AG08396 (cell line): Measurements from ENCODE around the gene MYLK4.

ENCODE experiments used
- DNase-seq: peaks from one replicate; pipeline ENCODE4 v3.0.0; 2012; ENCODE audit warnings: low spot score, mixed read lengths

MYLK4 gene

DNA sequence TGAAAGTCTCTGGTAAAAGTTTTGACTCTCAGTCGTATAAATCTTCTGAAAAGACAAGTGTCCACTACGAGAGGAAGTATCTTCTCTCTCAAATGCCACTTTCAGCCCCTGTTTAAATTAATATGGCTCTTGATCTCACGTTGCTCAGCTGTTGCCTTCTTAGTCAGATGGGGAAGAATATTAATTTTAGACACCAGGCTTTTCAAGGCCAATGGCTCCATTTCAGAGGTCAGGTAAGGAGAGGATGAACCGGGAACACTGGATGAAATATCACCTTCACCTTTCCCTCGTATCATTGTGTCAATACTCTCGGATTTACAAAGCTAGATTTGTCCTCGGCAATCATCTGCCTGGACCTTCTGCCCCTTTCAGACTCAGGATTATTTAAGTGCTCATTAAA, at the start of gene MYLK4:
TSS of gene MYLK4 (minus strand) at position 91 of the 400 bp plus-strand sequence. CDS start 1,628 bp downstream, outside the sequence.
- DNase-seq: no peak

DNA sequence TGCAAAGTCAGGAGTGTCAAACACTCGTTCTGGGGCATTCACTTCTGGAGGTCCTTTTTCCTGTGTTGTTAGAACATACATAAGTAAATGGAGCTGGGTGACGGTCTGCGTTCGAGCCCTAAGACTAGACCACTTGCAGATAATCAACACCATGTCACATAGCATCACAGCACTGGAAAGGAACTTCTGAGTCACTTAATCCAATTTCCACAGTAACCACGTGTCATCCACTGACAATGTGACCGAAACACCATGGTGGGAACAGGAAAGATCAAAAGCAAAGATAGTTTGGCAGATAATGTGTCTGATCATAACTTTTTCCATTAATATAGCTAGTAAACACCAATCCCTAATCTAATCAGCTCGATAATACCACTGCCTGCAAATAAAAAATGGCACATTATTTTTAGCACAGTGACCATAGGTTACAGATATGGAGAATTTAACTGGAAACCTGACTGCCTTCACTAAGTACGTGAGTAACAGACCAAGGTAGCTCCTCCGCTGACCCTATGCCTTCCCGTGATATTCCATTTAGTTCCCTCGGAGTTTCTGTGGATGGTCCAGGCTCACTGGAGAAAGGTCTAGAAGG, 49.3 kb upstream of the MYLK4 start:
- DNase-seq: no peak

DNA sequence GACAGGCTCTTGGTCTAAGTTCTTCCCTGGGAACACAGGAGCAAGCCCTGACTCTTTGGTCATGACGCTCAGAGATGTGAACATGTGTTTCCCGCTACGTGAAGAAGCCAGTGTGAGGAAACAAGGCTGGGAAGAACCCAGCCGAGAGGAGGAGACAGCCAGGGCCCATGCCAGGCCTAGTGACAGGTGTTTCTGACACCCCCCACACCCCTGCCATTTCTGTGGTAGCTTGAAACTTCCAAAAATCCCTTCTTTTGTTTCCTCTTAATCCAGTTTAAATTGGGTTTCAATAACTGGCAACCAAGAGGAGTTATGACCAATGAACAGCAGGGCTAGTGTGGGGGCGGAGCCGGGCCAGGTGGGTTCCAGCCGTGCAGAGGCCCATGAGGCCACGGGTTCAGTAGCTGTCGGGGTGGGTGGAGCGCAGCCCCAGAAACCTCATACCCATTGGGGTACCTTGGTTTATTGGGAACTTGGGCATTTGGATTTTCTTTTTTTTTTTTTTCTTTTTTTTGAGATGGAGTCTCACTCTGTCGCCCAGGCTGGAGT, 47.9 kb upstream of the MYLK4 start:
- DNase-seq: no peak

DNA sequence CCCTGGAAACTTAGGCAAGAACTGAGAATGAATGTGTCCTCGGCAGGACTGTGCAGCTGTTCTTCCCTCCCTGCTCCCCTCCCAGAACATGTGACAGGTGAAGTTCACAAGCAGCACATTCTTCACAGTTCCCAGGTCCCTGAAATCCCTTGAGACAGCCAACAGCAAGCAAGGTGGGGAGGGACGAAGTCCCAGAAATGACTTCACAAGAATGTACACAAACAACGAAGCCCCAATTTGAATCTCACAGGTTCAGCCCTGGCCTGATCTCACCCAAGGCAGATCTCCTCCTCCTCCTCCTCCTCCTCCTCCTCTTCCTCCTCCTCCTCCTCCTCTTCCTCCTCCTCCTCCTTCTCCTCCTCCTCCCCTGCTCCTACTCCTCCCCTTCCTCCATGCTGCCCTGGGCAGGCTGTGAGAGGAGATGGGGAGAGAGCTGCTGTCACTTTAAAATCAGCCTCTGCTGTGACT, 46.9 kb upstream of the MYLK4 start:
- no peak for DNase-seq

DNA sequence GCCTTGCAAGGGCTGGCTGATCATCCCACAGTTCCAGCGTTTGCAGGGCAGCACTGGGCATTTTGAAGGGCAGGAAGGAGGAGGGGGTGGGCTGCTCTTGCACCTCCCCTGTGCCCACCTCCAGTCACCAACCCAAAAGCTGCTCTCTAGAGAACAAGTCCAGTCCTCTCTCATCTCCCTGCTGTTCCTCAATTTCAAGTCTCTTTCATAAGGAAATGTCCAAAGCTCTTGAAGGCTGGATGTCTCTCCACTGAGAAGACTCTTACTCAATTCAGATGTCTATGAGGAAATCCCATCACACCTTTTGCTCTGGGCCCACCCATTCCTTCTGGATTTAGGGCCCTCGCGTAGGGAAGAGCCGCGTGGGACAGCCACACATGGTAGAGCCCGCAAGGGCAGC, 46.1 kb upstream of the MYLK4 start:
- no peak for DNase-seq

DNA sequence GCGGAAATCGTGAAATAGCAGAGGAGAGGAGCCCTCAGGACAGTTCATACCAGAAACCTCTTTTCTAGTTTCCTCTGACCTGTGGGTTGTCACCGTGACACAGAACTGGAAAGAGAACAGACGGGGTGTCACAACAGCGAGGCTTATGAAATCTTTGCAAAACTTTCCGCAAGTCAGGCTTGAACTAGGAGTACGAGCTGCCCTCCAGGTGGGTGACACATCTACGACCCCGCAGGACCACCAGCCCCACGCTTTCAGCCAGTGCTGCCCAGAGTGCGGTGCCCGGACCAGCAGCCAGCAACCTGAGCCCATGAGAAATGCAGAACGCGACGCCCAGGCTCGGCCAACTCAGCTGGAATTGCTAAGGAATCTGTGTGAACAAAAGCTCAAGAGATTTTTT, 45.2 kb upstream of the MYLK4 start:
- no peak for DNase-seq

DNA sequence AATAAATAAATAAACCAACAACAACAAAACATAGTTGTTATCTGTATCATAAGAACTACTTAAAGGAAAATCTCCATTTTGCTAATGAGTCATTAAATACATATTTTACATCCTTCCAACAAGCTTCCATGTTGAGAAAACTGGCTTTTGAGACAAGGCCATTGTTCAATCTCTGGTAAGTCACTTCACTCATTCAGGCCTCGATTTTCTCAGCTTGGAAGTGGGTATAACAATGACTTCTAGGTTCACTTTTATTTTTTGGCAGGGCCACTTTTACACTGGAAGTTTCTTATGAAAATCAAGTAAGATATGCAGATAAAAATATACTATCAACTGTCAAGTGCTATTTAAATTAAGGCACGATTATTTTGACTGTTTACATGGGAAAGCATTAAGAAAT, 44.4 kb upstream of the MYLK4 start:
- no peak for DNase-seq

DNA sequence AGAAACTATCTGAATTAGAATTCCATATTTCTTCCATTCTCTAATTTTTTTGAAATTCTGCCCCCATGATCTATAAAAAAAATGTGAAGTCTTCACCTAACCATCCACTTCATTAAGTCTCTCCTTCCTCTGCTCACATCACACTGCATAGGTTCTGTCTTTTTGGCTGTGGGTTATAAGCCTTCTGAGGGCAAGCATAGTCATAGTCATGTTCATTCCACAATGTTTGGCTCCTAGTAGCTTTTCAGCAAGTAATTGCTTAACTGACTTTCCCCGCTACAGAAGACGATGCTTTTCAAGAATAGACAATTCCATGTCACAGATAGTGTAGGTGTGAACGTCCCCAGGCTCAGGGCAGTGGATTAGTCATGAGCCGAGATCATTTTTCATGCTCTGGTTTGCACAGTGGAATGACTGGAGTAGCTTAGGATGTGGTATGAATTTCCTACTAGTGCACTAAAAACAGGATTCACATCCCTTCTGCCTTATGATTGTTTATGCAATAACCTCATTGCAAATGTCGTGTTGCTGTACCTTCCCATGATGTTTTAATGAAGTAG, 43.5 kb upstream of the MYLK4 start:
- no peak for DNase-seq

DNA sequence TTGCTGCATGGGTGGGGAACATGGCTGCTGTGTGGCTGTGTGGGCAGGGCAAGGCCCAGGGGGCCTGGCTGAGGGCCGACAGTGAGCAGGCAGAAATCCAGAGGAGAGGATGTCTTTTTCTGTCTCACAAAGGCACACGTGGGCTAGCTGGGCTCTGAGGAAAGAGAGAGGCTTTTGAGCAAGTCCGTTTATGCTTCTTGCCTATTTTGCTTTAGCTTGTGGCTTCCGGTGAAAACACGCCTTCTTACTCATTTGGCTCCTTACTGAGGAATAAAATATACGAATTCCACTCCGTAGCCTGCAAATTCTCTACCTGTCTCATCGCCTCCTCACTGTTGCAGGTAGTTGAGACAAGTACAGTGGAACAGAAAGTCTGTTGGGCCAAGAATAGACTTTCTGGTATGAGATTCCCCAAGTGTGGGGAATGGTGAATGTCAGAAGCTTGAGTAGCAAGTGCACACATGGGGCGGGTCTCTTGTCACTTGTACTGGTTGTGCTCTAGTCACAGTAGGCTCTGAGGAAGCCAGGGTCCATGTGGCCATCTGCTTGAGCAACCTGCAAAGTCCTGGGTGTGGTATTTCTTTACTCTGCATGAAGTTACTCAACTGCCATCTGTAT, 42.9 kb upstream of the MYLK4 start:
- DNase-seq: no peak

DNA sequence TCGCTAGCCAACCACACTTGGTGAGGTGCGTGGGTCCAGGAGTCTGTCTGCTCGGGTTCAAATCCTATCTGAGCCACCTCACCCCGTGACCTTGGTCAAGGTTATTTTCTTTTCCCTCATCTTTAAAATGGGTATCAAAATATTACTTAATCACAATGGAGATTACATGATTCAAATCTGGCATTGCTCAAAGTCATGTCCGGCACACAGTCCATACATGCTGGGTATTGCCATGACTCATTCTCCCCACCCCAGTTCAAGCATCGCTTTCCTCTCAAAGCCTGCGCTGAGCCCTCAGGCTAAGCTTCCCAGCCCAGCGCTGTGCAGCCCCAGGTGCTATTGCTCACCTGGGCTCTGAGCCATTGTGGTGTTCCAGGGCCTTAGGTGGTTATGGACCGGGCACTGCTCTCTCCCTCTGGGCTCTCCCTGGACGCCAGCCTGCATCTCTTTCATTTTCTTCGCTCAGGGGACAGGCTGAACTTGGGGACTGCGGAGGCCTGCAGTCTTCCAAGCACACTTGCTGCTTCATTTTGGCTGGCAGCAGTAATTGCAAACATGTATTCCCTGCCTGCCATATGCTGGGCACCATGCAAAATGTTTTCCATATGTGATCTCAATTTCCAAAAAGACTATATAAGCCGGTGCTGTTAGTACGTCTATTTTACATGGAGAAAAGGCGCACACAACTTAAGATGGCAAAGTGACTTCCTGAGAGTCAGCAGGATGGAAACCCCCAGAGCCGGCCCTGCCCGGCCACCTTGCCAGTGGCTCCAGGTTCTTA, 41.8 kb upstream of the MYLK4 start:
- DNase-seq: no peak

DNA sequence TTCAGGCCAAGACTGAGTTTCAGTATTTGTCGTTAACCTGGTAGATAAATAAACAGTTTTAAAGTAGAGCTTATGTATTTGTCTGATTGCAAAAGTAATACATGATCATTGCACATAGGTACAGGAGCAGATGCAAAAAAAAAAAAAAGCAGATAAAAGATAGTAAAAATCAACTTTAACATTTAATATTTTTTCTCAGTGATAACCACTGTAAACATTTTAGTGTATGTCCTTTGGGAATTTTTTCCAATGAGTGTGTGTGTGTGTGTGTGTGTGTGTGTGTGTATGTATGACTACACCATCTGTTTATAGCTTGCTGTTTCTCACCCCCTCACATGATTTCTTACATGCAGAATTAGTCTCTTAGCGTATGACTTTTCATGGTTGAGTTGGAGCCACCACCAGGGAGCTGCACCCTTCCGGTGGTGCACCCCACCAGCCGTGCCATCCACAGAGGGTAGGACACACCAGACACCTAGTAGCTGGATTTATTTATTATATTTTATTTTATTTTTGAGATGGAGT, 40.8 kb upstream of the MYLK4 start:
- DNase-seq: no peak

DNA sequence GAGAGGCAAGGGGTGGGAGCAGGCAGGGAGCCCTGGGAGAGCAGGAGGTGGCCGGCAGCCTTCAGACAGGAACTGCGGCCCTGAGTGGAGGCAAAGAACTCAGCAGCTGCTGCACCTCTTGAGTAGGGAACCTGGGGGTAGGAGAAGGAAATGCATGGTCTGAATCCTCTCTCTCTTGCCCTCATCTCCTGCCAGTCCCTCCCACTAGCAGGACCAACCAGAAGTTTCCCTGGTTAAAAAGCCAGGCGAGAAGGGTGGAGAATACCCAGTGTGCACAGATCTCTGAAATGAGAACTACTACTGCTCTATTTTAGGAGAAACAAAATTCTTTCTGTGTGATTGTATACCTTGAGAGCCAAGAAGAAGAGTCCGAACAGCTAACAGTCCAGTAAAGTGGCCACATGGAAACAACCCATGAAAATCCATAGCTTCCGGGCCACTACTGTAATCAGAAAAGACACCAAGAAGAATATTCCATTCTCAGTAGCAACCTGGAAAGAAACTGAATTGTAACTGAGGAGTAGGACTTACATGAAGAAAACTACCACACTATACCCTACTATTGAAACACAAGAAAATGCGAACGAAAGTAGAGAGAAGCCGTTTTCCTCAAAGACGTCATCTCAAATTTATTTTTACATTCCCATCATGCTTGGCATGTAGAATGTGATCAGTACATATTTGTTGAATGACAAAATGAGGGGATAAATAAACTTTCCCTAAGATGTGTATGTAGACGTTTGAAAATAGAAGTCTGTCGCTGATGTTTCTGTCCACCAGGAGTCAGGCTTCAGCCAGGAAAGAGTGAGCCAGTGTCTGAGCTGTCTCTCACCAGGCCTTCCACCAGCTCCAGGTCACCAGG, 40.1 kb upstream of the MYLK4 start:
- DNase-seq: peak; percentile 87

DNA sequence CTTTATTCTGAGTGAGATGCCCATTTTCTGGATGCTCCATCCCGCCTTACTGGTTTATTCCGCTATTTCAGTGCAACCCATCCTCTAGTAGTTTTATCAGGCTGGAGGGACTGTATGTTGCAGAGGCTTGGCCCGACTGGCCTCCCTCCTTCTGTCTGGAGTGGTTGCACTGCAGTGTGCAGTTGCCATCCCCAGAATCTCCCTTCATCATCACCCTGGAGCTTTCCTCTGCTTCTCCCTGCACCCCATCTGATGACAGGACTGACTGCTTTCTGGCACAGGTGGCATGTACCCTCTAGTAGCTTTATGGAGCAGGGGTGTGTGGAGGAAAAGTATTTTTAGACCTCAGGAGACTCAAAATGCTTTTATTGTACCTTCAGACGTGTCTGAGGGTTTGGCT, 35.5 kb upstream of the MYLK4 start:
- DNase-seq: no peak

DNA sequence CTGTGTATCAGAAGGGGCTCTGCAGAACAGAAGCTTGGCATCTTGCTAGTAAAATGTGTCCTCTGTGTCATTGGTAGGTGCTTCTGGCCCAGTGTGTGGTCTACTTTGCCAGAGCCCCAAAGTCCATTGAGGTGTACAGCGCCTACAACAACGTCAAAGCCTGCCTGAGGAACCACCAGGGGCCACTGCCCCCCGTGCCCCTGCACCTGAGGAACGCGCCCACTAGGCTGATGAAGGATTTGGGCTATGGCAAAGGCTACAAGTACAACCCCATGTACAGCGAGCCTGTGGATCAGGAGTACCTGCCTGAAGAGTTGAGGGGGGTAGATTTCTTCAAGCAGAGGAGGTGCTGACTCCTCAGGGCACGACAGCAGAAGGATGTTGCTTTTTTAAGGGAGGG, 34.2 kb upstream of the MYLK4 start:
- DNase-seq: no peak

DNA sequence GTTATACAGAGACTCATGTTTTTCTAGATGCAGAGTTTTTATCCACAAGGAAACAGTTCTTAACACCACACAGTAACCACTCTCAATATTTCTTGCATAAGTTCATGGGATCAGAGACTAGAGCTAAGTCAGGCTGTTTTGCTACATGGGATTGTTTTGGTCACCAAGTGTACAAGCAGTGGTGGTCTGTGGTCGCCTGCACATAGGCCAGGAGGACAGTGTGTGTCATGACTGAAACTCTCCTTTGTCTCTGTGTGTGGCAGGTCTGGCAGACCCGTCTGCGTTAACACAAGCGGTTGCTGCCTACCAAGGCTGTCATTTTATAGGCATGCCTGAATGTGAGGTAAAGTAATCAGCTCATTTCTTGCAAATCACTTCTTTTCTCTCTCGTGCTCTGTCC, 33.3 kb upstream of the MYLK4 start:
- no peak for DNase-seq

DNA sequence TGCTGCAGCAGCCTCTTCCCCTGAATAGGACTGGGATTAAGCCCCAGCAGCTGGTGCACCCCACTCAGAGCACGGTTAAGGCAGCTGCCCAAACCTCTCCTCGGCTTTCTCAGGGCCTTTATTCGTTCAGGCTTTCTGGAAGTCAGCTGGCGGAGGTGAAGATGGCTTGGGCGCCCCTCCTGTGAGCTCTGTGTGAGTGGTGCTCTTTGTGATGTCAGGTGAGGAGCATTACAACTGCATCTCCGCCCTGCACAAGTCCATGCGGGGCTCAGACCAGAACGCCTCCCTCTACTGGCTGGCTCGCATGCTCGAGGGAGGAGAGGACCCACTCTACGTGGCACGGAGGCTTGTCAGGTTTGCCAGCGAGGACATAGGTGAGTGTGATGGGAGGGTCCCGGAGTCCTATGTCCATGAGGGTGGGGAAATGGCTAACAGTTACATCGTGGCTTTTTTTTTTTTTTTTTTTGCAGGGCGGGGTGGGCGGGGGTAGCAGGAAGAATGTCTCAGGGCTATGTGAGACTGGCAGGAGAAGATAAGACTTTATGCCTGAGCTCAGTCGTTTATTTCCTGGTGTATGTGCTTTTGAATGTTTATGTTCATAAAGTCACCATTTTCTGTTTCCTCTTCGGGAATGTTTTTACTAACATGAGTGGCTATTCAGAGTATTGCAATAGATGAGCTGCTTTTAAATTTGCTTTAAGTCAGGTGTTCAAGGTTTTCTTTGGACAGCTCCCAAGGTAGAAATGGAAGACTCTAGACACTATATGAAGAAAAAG, 32.7 kb upstream of the MYLK4 start:
- DNase-seq: no peak

DNA sequence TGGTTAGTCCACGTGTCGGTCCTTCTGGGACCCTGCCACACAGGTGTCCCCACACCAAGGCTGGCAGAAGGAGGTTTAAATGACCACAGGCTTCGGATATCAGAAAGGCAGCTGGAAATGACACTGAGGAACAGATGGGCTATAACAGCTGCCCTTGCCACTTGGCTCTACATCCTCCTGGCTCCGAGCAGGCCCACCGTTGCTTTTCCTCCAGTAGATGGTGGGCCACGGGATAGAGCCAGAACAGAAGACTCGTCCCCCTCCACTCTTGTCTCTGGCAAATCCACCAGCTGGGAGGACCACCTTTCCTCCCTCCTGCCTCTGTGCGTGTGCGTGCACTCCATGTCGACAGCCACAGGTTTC, 32.1 kb upstream of the MYLK4 start:
- no peak for DNase-seq

DNA sequence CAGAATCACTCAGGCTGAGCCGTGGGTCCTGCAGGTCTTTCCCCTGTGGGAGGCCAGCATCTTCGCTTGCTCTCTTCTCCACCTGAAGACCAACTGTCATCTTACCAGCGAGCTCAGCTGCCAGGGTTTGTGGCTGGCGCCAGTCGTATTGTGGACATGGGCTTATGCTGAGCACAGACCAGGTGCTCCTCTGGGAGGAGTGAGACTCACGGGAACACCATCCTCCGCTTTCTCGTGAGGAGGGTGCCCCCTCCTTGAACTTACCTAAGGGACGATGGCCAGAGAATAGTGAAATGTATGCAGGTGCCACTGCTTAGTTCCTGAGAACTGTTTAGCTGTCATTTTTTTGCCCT, 31.6 kb upstream of the MYLK4 start:
- DNase-seq: no peak

DNA sequence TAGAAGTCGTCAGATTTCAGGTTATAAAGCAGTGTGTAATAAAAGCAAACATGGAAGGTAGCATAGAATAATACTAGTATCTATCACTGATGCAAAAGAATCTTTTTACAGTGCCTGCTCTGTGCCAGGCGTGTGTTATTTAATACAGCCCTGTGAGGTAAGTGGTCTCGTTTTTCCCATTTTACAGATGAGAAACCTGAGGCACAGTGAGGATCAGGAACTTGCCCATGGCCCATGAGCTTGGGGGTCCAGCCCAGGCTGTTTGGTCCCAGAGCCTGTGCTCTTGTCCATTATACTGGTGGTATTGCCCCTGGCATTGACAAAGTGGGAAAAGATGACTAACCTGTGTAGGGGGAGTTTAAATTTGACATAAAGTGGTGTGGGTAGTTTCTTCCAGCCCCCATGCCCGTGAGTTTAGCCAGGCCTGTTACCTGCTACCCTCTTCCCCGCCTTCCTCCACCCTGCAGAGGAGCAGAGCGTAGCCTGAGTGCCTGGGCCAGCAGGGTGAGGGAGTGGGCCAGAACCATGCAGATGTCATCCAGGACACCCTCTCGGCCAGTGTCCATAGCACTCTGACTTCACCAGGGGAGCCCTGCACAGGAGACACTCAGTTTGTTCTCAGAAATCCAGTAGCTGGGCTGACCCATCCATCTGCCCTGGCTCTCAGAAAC, 31.1 kb upstream of the MYLK4 start:
- no peak for DNase-seq

DNA sequence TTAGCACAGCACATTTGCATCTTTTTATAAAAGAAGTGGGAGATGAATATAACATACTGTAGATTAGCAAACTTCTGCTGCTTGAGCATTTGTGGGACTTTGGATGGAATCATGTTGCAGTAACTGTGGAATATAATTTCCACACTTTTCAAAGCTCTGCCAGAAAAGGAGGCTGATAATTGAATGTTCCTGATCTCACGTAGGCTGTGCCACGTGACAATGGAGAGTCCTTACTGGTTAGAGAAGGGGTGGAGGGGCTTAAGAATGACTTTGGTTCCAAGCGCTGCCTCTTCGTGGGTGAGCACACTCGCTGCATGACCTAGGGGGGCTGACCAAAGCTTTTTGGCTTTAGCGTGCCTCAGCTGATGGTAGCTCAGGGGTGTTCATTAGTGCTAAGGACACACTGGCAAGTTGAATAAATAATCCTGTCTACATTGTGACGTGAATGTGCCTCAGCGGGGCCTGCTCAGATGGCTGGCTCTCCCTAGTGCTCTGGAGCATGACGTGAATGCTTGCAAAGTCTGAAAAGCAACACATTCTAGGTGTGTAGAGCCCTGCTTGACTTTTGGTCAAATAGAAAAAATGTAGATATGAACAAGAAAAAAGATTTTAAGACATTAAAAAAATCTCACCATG, 29.5 kb upstream of the MYLK4 start:
- DNase-seq: no peak
